Measurements from ENCODE around the gene CLSTN2.

CLSTN2 gene

GRCh38 chr3:140499114-140499757 is 564.3 kb downstream of the CLSTN2 start:
- no peak for DNase-seq (ENCODE audit: low read depth, low spot score)

DNA sequence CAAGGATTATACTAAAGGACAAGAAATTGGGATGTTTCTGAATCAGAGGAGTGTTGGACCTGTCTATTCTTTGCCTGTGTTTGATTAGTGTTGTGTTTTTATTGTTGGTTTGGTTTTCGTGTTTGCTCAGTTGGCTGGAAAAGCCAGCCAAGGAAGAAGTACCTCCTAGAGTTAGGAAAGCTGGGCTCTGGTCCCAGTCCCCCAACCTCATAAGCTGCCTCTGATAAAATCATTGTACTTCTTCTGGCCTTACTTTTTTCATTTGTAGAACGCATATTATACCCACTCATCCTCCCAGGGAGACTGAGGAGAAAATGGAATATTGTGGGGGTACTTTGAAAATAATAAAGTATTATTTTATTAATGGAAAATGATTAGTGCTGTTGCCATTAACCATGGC is 565.5 kb downstream of the CLSTN2 start:
- no peak for DNase-seq (ENCODE audit: low read depth, low spot score)

- DNase-seq (ENCODE audit: low read depth, low spot score), result no peak
These were observed 566.2 kb downstream of the CLSTN2 start for GRCh38 chr3:140501061-140501769.

DNA sequence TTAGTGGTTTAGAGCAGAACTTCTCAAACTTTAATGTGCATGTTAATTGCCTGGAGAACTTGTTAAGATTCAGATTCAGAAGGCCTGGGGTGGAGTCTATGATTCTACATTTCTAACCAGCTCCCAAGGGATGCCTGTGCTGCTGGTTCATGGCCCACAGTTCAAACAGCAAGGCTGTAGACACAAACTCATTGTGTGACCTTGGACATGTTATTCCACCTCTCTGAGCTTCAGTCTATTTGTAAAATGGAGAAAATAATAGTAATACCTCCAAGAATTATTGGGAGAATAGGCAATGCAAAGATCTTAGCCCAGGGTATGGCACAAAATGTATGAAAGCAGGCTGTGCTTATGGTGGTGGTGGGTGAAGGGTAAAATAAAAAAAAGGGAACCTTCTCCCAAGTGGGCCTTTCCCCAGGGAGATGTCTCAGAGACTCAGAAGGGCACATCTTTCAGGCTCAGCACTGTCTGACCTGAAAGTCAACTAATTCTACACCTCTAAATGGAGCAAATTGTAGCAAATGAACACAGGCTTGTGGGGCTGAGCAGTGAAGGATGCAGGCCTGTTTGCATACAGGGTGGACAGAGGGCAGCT is 566.9 kb downstream of the CLSTN2 start:
- DNase-seq (ENCODE audit: low read depth, low spot score), result no peak

DNA sequence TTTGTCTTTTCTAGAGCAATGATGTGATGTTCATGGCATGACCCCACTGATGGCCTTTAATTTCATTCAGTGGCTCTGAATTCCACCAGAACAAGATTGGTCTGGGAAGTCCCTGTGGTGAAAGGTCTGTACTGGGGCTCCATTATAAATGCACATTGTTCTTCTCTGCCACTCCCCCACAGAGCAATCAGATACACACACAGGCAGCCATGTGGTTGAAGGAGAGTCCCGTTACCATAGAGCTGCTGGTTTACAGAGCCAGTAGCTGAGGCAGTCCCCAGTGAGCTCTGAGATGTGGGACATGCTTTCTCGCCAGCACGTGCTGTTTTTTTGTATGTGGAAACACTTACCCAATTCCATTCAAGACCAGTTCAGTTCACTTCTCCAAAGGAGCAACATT is 570.2 kb downstream of the CLSTN2 start:
- DNase-seq (ENCODE audit: low read depth, low spot score), result no peak

GRCh38 chr3:140505876-140506275 is 570.9 kb downstream of the CLSTN2 start:
- DNase-seq (ENCODE audit: low read depth, low spot score), result no peak

DNA sequence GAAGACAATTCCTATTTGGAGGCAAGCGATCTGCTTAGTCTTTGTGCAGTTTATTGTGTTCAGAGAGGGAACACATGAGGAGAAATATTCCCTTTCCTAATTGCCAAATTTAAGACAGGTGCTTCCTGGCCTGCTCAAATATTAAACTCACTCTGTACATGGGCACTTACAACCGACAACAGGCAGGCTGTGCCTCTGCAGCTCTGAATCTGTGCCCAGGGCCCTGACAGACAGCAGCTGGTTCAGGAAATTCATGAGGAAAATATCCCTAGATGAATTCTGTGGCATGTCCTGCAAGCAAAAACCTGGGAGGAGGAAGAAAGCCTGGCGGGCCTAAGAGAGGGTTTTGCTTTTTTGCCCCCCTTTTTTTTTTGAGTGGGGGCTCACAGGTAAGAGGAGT is 573.6 kb downstream of the CLSTN2 start:
- no peak for DNase-seq (ENCODE audit: low read depth, low spot score)

- no peak for DNase-seq (ENCODE audit: low read depth, low spot score)
These were observed 574.5 kb downstream of the CLSTN2 start for GRCh38 chr3:140509534-140509933.

DNA sequence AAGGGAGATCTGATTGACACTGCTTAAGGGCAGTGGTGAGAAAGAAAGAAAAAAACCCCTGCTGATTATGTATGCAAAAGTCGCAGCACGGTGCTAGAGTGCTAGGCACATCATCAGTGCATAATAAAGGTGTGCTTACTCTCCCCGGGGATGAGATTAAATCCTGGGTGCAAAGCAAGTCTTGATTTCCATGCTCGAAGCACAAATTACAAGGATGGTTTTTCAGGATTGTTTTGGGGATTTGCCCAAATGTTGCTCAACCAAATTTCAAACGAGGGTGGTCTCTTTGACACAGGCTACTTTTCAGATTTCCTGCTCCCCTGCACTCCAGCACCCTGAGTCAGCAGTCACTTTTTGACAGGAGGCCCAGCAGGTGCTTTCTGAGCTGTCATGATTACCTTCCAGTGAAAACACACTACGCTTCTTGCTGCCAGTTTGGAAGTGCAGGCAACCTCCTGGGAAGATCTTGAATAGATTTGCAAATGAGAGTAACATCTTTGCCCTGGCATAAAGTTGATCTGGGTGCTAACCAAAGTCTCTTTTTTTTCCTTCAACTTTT is 575.4 kb downstream of the CLSTN2 start:
- DNase-seq (ENCODE audit: low read depth, low spot score), result no peak

GRCh38 chr3:140521751-140522445 is 586.9 kb downstream of the CLSTN2 start:
- no peak for DNase-seq (ENCODE audit: low read depth, low spot score)

- no peak for DNase-seq (ENCODE audit: low read depth, low spot score)
These were observed 587.8 kb downstream of the CLSTN2 start for GRCh38 chr3:140522653-140523380.

DNA sequence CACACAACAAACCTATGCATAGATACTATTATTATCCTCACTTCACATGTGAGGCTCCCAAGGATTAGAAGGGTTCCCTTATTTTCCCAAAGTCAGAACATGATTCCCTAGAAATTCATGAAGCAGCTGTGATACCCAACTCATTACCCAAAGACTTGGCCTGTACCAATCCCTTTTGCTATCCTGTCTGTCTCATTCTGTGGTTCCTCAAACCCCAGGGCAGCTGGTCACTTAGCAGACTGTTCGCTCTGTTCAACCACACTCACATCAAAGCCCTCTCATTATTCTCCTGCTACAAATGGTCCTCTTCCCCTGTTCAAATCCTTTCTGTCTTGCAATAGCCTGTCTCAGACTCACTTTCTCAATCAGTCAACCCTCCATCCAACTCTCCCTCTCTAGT is 588.6 kb downstream of the CLSTN2 start:
- DNase-seq (ENCODE audit: low read depth, low spot score), result no peak

DNA sequence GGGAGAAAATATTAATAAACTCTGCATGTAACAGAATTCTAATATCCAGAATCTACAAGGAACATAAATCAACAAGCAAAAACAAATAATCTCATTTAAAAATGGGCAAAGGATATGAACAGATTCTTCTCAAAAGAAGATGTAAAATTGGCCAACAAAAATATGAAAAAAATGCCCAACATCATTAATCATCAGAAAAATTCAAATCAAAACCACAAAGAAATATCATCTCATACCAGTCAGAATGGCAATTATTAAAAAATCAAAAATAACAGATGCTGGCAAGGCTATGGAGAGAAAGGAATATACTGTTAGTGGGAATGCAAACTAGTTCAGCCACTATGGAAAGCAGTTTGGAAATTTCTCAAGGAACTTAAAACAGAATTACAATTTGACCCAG is 592.2 kb downstream of the CLSTN2 start:
- DNase-seq (ENCODE audit: low read depth, low spot score), result no peak

DNA sequence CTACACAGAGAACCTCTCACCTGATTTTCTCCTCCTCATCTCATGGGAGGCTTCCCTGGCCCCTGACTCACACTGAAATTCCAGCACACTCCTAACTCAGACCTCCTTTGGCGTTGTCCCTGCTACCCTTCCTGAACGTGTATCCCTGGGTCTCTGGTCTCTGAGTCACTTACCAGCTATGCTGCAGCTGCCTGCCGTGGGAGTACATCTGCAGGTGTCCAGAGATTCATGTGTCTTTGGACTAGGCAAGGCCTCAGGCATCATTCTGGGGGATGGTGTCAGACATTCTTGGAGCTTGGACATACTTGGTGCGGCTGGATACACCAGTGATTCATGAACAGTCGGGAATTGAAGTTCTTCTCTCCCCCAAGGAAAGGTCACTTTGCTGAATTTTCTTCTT is 594.1 kb downstream of the CLSTN2 start:
- DNase-seq (ENCODE audit: low read depth, low spot score), result no peak

- DNase-seq (ENCODE audit: low read depth, low spot score), result no peak
These were observed 594.6 kb downstream of the CLSTN2 start for GRCh38 chr3:140529558-140529957.

- no peak for DNase-seq (ENCODE audit: low read depth, low spot score)
These were observed 595.1 kb downstream of the CLSTN2 start for GRCh38 chr3:140530131-140530530.

- DNase-seq (ENCODE audit: low read depth, low spot score), result no peak
These were observed 595.6 kb downstream of the CLSTN2 start for GRCh38 chr3:140530603-140531002.

- no peak for DNase-seq (ENCODE audit: low read depth, low spot score)
These were observed 597.9 kb downstream of the CLSTN2 start for GRCh38 chr3:140532793-140533330.

DNA sequence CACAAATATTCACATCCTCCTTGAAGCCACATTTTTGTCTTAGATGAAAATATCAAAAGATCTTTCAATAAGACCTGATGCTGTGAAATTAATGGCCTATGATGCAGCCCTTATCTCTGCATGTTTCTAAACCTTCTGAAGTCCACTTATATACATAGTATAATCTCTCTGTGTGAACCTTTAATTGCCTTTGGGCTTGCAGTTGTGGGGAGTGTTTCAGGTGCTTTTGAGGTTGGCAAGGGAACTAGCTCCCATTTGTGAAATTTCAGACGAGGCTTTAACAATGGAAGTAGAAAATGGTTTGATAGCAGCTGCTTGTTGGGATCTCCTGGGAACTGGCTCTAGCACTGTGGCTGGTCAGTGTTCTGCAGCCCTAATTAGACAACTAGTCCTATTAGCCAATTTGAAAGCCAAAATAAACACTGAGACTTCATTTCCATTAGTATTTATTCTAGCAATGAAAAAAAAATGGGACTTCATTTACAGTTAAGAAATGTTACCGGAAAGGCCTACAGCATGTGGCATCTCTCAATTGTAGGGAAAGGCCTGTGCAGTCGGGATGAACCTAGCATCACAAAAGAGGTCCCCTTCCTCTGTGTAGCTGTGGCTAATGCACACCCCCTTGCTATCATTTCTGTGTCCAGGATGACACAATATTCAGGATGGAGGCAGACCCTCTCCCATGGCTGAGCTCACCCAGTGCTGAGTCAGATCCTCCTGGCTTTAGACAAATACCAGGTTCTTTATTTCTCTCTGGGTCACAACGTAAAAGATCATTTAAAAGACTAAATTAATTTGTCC is 602.1 kb downstream of the CLSTN2 start:
- no peak for DNase-seq (ENCODE audit: low read depth, low spot score)

- no peak for DNase-seq (ENCODE audit: low read depth, low spot score)
These were observed 602.7 kb downstream of the CLSTN2 start for GRCh38 chr3:140537727-140538082.

GRCh38 chr3:140540262-140540661 is 605.3 kb downstream of the CLSTN2 start:
- no peak for DNase-seq (ENCODE audit: low read depth, low spot score)

Data from activated CD4-positive, CD25-positive, alpha-beta regulatory T cell treated with anti-CD3 and anti-CD28 coated beads, Interleukin-2, amount 50 U/mL, for 16 hours (primary cell).